ENCODE measurements around the gene SYNC.
"Not testable (repeated sequence)": the region's sequence is repeated elsewhere in the genome, so short reads cannot be mapped to it uniquely, and the experiment has no call there.

The SYNC gene

DNA sequence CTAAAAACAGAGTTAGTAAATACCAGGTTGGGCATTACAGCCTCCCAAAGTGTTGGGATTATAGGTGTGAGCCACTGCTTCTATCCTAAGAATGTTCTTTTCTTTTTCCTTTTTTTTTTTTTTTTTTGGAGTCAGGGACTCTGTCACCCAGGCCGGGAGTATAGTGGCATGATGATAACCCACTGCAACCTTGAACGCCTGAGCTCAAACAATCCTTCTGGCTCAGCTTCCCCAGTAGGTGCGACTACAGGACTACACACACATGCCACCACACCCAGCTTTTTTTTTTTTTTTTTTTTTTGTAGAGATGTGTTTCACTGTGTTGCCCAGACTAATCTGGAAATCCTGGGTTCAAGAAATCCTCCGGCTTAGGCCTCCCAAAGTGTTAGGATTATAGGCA is 58.1 kb downstream of the SYNC start:
- H3K4me1 Mint-ChIP-seq, result peaks cover 20% of the 10 kb centered on the region
- no peak overlapping the region for H3K27ac Mint-ChIP-seq
- no peak for ATAC-seq
- no peaks in the 10 kb centered on the region for H3K9me3 Mint-ChIP-seq
- DNase-seq, result no peak
- H3K4me3 Mint-ChIP-seq, result no peak overlapping the region
- no peaks in the 10 kb centered on the region for H3K27me3 Mint-ChIP-seq

DNA sequence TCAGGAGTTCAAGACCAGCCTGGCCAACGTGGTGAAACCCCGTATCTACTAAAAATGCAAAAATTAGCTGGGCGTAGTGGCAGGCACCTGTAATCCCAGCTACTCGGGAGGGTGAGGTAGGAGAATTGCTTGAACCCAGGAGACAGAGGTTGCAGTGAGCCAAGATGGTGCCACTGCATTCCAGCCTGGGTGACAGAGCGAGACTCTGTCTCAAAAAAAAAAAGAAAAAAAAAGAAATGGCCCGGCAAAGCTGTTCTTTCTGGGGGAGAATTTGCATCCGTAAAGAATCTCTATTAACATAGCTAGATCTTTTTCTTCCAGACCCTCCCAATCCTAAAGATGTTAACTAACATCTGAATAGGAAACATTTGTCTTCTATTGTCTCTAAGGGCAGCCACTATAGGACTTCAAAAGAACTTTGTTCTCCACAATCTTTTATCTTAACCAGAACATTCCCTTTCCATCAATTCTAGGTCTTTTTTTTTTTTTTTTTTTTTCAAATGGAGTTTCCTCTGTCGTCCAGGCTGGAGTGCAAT is 60.2 kb downstream of the SYNC start:
- not testable (repeated sequence) for H3K4me1 Mint-ChIP-seq, H3K9me3 Mint-ChIP-seq, DNase-seq, H3K4me3 Mint-ChIP-seq, ATAC-seq, H3K27ac Mint-ChIP-seq, H3K27me3 Mint-ChIP-seq

GRCh38 chr1:32639489-32640075 is 63.0 kb downstream of the SYNC start:
- H3K9me3 Mint-ChIP-seq, result no peaks in the 10 kb centered on the region
- DNase-seq, result no peak

GRCh38 chr1:32636914-32637645 is 65.5 kb downstream of the SYNC start:
- Mint-ChIP-seq H3K9me3 (no peaks in the 10 kb centered on the region), H3K4me1 (peaks cover 14% of the 10 kb centered on the region), H3K27ac (no peak overlapping the region), H3K27me3 (no peaks in the 10 kb centered on the region), H3K4me3 (no peak overlapping the region)
- DNase-seq (no peak), ATAC-seq (no peak)

More at GRCh38 chr1:32639489-32640075, 63.0 kb downstream of the SYNC start:
- no peak overlapping the region for H3K27ac Mint-ChIP-seq
- H3K27me3 Mint-ChIP-seq, result no peaks in the 10 kb centered on the region
- H3K4me3 Mint-ChIP-seq, result no peak overlapping the region
- no peak for ATAC-seq
- peaks cover 14% of the 10 kb centered on the region for H3K4me1 Mint-ChIP-seq

DNA sequence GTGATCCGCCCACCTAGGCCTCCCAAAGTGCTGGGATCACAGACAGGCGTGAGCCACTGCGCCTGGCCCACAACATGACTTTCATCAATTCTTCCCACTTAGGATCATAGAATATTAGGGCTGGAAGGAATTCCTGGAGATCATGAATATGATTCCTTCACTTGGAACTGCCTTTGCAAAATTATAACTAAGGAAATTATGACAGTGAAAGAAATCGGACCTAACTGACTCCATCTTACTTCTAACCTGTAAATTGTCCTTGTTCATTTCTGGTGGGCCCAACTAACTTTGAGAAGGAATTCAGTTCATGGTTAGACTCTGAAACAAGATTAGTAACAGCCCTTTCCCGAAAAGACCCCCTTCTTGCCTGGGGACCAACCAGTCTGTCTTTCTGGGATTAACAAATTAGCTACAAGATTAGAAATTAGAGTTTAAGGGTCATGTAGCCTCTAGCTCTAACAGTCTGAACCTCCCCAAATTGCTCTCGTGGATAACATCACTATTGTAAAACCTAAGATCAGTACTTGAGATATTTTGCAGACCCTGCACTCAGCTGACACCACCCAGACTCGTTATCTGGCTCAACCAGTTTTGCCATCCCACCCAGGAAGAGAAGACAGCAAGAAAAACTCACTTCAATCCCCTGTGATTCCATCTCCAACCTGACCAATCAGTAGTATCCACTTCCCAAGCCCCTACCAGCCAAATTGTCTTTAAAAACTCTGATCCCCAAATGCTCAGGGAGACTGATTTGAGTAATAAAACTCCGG is 66.9 kb downstream of the SYNC start:
- Mint-ChIP-seq H3K4me3 (no peak overlapping the region), H3K4me1 (peaks cover 14% of the 10 kb centered on the region), H3K27ac (no peak overlapping the region), H3K27me3 (no peaks in the 10 kb centered on the region), H3K9me3 (no peaks in the 10 kb centered on the region)
- no peak for DNase-seq
- ATAC-seq, result no peak

- ATAC-seq (no peak), DNase-seq (no peak)
- no peaks in the 10 kb centered on the region for H3K9me3 Mint-ChIP-seq
- H3K27ac Mint-ChIP-seq, result peak overlapping the region in 1 of 2 donors; percentile 31
- no peaks in the 10 kb centered on the region for H3K27me3 Mint-ChIP-seq
- H3K4me1 Mint-ChIP-seq, result peaks cover 22% of the 10 kb centered on the region
- no peak overlapping the region for H3K4me3 Mint-ChIP-seq
Observed at GRCh38 chr1:32632829-32633228, 69.7 kb downstream of the SYNC start.

DNA sequence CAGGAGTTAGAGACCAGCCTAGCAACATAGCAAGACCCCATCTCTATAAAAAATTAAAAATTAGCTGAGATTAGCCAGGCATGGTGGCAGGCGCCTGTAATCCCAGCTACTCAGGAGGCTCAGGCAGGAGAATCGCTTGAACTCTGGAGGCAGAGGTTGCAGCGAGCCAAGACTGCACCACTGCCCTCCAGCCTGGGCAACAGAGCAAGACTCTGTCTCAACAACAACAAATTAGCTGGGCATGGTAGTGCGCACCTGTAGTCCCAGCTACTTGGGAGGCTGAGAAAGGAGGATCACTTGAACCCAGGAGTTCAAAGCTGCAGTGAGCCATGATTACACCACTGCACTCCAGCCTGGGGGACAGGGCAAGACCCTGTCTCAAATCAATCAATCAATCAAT is 72.4 kb downstream of the SYNC start:
- peaks cover 19% of the 10 kb centered on the region for H3K4me1 Mint-ChIP-seq
- H3K4me3 Mint-ChIP-seq, H3K27me3 Mint-ChIP-seq, H3K27ac Mint-ChIP-seq, H3K9me3 Mint-ChIP-seq, DNase-seq, ATAC-seq: not testable (repeated sequence)

All from stimulated activated naive CD8-positive, alpha-beta T cell treated with anti-CD3 and anti-CD28 coated beads, Interleukin-15, amount 100 ng/mL, for 72 hours (primary cell).